Measurements from ENCODE around the gene CTDSPL.

CTDSPL gene

DNA sequence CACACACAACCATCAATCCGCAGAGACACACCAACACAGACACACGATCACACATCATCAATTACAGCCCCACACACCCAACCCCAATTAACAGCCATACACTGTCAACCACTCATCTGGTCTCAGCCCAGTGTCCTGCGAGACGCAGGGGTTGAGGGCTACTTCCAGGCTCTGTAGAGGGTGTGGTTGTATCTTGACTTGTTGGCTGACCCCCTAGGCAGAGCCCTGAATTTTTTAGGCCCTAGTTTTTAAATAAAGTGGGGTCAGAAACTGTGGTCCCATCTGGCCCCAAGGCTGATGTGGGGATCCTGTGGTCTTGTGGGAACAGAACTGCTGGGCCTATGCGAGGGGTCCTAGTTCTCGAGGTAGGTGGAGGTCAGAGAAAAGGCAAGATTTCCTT, 138.2 kb downstream of the CTDSPL start (continued):
- TF ChIP-seq ZEB2 (tag by site-specific recombination; IDR thresholded peaks at IDR 0.05) (no peak), ZIC2 (tag by site-specific recombination; IDR thresholded peaks at IDR 0.05) (no peak)

- CTCF ChIA-PET: interaction anchor here (2.0 to 2.4 kb wide), 2 partner anchors 26 to 145 kb away, joined by 13 to 14 read pairs; no protein-coding TSS in a partner anchor
- no peak overlapping the region for H3K4me3 ChIP-seq (ENCODE audit: low read depth, low read length)
- POLR2A ChIA-PET: no interaction called here
- peaks cover 0 to 9% of the 10 kb centered on the region in 2 experiments; a peak in 1 of 3 replicates for H3K36me3 ChIP-seq (ENCODE audit: control insufficient read depth in 2 of 2, insufficient read depth in 1 of 2, low read length in 2 of 2)
- H3K9me3 ChIP-seq (ENCODE audit: control insufficient read depth, insufficient read depth, low read depth, low read length): no peaks in the 10 kb centered on the region
- TF ChIP-seq PRDM4 (tag by site-specific recombination; IDR thresholded peaks at IDR 0.05) (no peak), ZNF791 (tag by site-specific recombination; IDR thresholded peaks at IDR 0.05) (no peak), ZNF600 (tag by site-specific recombination; IDR thresholded peaks at IDR 0.05) (no peak), ZNF138 (tag by site-specific recombination; IDR thresholded peaks at IDR 0.05; ENCODE audit: borderline replicate concordance) (no peak), ZNF266 (tag by site-specific recombination; IDR thresholded peaks at IDR 0.05; ENCODE audit: low read depth) (no peak), ZNF521 (tag by site-specific recombination; IDR thresholded peaks at IDR 0.05) (no peak), OVOL3 (tag by site-specific recombination; IDR thresholded peaks at IDR 0.05) (no peak), YY2 (tag by site-specific recombination; IDR thresholded peaks at IDR 0.05) (no peak), KLF10 (tag by site-specific recombination; IDR thresholded peaks at IDR 0.05) (no peak), ZNF610 (tag by site-specific recombination; IDR thresholded peaks at IDR 0.05; ENCODE audit: borderline replicate concordance) (no peak), SCRT2 (tag by site-specific recombination; IDR thresholded peaks at IDR 0.05) (no peak), ZNF366 (tag by site-specific recombination; conservative IDR thresholded peaks at IDR 0.05) (0 out of 2 replicates have a peak, but pooled peaks have one; percentile 29), WT1 (tag by site-specific recombination; IDR thresholded peaks at IDR 0.05) (no peak)
- TF ChIP-seq, protein P1, sequence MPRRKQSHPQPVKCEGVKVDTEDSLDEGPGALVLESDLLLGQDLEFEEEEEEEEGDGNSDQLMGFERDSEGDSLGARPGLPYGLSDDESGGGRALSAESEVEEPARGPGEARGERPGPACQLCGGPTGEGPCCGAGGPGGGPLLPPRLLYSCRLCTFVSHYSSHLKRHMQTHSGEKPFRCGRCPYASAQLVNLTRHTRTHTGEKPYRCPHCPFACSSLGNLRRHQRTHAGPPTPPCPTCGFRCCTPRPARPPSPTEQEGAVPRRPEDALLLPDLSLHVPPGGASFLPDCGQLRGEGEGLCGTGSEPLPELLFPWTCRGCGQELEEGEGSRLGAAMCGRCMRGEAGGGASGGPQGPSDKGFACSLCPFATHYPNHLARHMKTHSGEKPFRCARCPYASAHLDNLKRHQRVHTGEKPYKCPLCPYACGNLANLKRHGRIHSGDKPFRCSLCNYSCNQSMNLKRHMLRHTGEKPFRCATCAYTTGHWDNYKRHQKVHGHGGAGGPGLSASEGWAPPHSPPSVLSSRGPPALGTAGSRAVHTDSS (tag by site-specific recombination; IDR thresholded peaks at IDR 0.05): no peak
- TF ChIP-seq, protein P2, sequence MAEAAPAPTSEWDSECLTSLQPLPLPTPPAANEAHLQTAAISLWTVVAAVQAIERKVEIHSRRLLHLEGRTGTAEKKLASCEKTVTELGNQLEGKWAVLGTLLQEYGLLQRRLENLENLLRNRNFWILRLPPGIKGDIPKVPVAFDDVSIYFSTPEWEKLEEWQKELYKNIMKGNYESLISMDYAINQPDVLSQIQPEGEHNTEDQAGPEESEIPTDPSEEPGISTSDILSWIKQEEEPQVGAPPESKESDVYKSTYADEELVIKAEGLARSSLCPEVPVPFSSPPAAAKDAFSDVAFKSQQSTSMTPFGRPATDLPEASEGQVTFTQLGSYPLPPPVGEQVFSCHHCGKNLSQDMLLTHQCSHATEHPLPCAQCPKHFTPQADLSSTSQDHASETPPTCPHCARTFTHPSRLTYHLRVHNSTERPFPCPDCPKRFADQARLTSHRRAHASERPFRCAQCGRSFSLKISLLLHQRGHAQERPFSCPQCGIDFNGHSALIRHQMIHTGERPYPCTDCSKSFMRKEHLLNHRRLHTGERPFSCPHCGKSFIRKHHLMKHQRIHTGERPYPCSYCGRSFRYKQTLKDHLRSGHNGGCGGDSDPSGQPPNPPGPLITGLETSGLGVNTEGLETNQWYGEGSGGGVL (tag by site-specific recombination; IDR thresholded peaks at IDR 0.05): peak; percentile 57
- TF ChIP-seq, protein P3, sequence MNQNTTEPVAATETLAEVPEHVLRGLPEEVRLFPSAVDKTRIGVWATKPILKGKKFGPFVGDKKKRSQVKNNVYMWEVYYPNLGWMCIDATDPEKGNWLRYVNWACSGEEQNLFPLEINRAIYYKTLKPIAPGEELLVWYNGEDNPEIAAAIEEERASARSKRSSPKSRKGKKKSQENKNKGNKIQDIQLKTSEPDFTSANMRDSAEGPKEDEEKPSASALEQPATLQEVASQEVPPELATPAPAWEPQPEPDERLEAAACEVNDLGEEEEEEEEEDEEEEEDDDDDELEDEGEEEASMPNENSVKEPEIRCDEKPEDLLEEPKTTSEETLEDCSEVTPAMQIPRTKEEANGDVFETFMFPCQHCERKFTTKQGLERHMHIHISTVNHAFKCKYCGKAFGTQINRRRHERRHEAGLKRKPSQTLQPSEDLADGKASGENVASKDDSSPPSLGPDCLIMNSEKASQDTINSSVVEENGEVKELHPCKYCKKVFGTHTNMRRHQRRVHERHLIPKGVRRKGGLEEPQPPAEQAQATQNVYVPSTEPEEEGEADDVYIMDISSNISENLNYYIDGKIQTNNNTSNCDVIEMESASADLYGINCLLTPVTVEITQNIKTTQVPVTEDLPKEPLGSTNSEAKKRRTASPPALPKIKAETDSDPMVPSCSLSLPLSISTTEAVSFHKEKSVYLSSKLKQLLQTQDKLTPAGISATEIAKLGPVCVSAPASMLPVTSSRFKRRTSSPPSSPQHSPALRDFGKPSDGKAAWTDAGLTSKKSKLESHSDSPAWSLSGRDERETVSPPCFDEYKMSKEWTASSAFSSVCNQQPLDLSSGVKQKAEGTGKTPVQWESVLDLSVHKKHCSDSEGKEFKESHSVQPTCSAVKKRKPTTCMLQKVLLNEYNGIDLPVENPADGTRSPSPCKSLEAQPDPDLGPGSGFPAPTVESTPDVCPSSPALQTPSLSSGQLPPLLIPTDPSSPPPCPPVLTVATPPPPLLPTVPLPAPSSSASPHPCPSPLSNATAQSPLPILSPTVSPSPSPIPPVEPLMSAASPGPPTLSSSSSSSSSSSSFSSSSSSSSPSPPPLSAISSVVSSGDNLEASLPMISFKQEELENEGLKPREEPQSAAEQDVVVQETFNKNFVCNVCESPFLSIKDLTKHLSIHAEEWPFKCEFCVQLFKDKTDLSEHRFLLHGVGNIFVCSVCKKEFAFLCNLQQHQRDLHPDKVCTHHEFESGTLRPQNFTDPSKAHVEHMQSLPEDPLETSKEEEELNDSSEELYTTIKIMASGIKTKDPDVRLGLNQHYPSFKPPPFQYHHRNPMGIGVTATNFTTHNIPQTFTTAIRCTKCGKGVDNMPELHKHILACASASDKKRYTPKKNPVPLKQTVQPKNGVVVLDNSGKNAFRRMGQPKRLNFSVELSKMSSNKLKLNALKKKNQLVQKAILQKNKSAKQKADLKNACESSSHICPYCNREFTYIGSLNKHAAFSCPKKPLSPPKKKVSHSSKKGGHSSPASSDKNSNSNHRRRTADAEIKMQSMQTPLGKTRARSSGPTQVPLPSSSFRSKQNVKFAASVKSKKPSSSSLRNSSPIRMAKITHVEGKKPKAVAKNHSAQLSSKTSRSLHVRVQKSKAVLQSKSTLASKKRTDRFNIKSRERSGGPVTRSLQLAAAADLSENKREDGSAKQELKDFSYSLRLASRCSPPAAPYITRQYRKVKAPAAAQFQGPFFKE (tag by site-specific recombination; IDR thresholded peaks at IDR 0.05; ENCODE audit: borderline replicate concordance): no peak
- H3K27ac ChIP-seq (ENCODE audit: extremely low read depth, low read depth, low read length): no peak overlapping the region
- H3K4me1 ChIP-seq (ENCODE audit: control insufficient read depth, insufficient read depth, low read length): no peaks in the 10 kb centered on the region
These were observed 138.7 kb downstream of the CTDSPL start for GRCh38 chr3:38000242-38000916.
